GM10266 (cell line): Measurements from ENCODE around the gene CENPB.

ENCODE experiments used
- DNase-seq: peaks from one replicate; pipeline ENCODE4 v3.0.0; 2012; ENCODE audit errors: extremely low spot score
- TF ChIP-seq, protein P1 (sequence below): IDR thresholded peaks from 2 replicates; pipeline ENCODE4 v1.5.1; 2012; ENCODE audit warnings: mild to moderate bottlenecking, low read depth; ENCODE audit not compliant: control insufficient read depth, insufficient read depth; ENCODE audit errors: missing control alignments

The CENPB gene

DNA sequence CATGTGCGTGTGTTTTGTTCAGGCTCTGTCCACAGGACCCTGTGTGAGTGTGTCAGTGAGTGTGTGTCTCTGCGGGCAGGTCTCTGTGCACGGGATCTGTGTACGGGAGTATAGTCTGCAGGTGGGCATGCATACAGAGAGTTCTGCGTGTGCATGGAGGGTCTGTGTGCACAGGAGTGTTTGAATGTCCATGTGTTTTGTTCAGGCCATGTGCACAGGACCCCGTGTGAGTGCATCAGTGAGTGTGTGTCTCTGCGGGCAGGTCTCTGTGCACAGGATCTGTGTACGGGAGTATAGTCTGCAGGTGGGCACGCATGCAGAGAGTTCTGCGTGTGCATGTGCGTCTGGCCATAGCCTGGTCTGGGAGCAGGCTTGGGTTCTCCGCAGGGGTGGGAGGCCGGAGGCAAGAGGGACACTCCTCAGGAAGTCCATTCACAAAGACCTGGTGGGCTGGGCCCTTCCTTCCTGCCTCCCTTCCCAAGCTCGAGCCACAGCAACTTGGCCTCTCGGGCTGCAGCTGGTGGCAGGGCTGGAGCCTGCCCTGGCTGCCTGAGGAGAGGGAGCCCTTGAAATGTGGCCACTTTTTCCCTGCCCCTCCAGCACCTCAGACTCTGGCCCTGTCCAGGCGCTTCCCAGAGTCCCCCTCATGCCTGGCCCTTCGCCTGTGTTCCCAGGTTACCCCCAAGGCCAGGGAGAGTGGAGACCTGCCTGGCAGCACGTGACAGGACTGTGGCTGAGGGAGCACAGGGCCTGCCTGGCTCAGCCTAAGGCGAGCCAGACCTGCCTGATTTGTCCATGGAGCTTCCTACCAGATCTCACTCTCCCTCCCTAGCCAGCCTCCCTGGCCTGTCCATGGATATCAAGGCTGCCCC is 47.2 kb downstream of the CENPB start:
- DNase-seq: no peak
- TF ChIP-seq, protein P1, sequence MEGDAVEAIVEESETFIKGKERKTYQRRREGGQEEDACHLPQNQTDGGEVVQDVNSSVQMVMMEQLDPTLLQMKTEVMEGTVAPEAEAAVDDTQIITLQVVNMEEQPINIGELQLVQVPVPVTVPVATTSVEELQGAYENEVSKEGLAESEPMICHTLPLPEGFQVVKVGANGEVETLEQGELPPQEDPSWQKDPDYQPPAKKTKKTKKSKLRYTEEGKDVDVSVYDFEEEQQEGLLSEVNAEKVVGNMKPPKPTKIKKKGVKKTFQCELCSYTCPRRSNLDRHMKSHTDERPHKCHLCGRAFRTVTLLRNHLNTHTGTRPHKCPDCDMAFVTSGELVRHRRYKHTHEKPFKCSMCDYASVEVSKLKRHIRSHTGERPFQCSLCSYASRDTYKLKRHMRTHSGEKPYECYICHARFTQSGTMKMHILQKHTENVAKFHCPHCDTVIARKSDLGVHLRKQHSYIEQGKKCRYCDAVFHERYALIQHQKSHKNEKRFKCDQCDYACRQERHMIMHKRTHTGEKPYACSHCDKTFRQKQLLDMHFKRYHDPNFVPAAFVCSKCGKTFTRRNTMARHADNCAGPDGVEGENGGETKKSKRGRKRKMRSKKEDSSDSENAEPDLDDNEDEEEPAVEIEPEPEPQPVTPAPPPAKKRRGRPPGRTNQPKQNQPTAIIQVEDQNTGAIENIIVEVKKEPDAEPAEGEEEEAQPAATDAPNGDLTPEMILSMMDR: no peak

DNA sequence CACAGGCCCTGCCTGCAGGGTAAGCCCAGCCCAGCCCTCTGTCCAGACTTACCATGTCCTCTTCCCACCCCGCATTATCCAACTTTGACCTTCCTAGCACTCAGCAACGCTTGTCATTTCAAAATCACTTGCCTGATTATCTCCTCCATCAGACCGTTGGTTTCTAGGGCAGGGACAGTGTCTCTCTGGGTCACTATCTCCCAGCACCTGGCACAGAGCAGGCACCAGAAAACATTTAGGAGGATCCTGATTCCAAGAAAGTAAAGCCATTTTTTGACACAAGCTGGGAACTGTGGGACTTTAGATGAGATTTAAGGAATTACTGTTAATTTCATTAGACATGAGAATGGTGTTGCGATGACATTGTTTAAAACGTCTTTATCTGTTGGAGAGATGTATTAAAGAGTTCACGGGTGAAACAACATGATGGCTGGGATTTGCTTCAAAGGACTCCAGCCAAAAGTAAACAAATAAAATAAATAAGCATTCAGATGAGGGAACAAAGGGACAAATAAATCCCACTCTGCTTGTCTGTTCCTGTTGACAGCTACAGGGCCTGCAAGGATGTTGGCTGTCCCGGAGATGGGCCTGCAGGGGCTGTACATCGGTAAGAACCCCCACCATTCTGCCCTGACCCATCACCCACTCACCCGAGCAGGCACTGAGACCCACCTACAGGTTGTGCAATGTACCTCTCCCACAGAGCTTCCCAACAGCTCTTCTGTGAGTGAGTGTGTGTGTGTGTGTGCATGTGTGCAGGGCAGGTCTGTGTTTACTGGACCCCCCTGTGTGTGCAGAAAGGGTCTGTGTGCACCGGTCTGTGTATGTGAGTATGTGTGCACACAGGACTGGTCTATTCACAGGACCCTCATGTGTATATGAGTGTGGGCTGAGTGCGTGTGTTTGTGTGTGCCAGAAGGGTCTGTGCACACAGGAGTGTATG is 48.2 kb downstream of the CENPB start:
- DNase-seq: no peak
- TF ChIP-seq, protein P1: no peak

DNA sequence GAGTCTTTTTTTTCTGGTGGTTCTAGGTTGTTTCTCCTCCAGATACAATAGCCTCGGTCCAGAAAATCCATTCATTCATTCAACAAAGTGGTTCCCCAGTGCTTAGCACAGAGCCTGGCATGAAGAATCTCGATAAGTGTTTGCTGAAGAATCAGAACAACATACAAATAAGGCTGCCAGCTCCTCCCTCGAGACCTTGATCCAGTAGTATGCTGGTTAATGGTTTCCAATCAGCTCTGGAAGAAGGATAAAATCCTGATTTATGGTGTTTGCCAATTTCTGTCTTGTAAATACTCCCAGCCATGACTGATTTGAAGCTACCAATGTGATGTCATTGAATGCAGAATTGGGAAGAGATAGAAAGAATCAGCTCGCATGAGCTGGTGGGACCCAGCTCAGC is 50.8 kb downstream of the CENPB start:
- TF ChIP-seq, protein P1: no peak
- no peak for DNase-seq

DNA sequence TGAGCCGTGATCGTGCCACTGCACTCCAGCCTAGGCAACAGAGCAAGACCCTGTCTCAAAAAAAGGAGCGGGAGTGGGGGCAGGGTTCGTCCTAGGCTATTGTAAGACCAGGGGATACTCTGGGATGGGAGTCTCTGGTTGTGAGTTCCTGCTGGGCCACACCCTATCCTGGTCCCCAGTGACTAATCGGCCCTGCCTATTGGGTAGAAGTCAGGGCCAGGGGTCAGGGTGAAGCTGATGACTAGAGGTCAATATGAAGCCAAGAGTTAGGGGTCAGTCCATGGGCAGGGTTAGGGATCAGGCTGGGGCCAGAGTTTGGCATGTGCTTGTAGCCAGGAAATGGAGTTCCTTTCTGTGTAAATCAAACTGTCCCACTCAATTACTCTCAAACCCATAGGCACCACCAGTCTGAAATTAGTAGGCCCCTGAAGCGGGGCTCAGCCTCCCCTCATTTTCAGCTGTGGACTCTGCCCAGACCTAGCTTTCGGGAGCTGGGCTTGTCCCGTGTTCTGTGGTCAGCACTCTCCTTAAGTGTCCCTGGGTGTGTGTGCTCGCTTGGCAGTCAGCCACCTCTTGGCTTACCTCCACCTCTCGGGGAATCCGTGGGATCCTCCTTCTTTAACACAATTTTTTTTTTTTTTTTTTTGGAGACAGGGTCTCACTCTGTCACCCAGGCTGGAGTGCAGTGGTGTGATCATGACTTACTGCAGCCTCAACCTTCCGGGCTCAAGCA is 52.3 kb downstream of the CENPB start:
- no peak for DNase-seq
- TF ChIP-seq, protein P1: no peak
